NCI-H82 (cell line): Measurements from ENCODE around the gene IRF6.
"Not testable (repeated sequence)": the region's sequence is repeated elsewhere in the genome, so short reads cannot be mapped to it uniquely, and the experiment has no call there.

Experiments used
- DNase-seq: peaks from one replicate; lab custom pipeline; 2025; lab: John Stamatoyannopoulos, UW

Gene IRF6

GRCh38 chr1:209823143-209824041, 17.4 kb upstream of the IRF6 start:
- DNase-seq = peak; percentile 75

GRCh38 chr1:209822706-209823105, 16.8 kb upstream of the IRF6 start:
- DNase-seq = no peak

GRCh38 chr1:209820986-209821385, 15.0 kb upstream of the IRF6 start:
- no peak for DNase-seq

GRCh38 chr1:209819058-209819457, 13.1 kb upstream of the IRF6 start:
- no peak for DNase-seq

- DNase-seq = no peak
These were observed 11.7 kb upstream of the IRF6 start for GRCh38 chr1:209817691-209818090.

- no peak for DNase-seq
These were observed 11.0 kb upstream of the IRF6 start for GRCh38 chr1:209816923-209817322.

- no peak for DNase-seq
These were observed 10.0 kb upstream of the IRF6 start for GRCh38 chr1:209815931-209816341.

- DNase-seq = no peak
These were observed 9.5 kb upstream of the IRF6 start for GRCh38 chr1:209815490-209815889.

GRCh38 chr1:209813902-209814301, 8.0 kb upstream of the IRF6 start:
- DNase-seq = no peak

- DNase-seq = no peak
These were observed 4.8 kb upstream of the IRF6 start for GRCh38 chr1:209810783-209811182.

GRCh38 chr1:209809611-209810010, 3.7 kb upstream of the IRF6 start:
- no peak for DNase-seq

GRCh38 chr1:209808059-209808581, 2.2 kb upstream of the IRF6 start:
- DNase-seq = peak; percentile 18

- DNase-seq = no peak
These were observed 1.6 kb upstream of the IRF6 start for GRCh38 chr1:209807509-209807908.

- no peak for DNase-seq
These were observed 581 bp downstream of the IRF6 start for GRCh38 chr1:209805341-209805781.

GRCh38 chr1:209803568-209803967, 2.4 kb downstream of the IRF6 start:
- DNase-seq = no peak

GRCh38 chr1:209802780-209803152, 3.2 kb downstream of the IRF6 start:
- no peak for DNase-seq

GRCh38 chr1:209802117-209802779, 3.7 kb downstream of the IRF6 start:
- no peak for DNase-seq

- no peak for DNase-seq
These were observed 4.7 kb downstream of the IRF6 start for GRCh38 chr1:209800984-209801834.

GRCh38 chr1:209797978-209798639, 7.8 kb downstream of the IRF6 start:
- peak; percentile 18 for DNase-seq

- not testable (repeated sequence) for DNase-seq
These were observed 12.2 kb downstream of the IRF6 start for GRCh38 chr1:209793711-209794110.

GRCh38 chr1:209791920-209792319, 14.0 kb downstream of the IRF6 start:
- DNase-seq = no peak
